ENCODE results near the gene SNX13. TPM values are rescaled to one million over a fixed set of nuclear protein-coding genes. Genes with fewer than 3 reads are reported as not detected.

The SNX13 gene, protein sequence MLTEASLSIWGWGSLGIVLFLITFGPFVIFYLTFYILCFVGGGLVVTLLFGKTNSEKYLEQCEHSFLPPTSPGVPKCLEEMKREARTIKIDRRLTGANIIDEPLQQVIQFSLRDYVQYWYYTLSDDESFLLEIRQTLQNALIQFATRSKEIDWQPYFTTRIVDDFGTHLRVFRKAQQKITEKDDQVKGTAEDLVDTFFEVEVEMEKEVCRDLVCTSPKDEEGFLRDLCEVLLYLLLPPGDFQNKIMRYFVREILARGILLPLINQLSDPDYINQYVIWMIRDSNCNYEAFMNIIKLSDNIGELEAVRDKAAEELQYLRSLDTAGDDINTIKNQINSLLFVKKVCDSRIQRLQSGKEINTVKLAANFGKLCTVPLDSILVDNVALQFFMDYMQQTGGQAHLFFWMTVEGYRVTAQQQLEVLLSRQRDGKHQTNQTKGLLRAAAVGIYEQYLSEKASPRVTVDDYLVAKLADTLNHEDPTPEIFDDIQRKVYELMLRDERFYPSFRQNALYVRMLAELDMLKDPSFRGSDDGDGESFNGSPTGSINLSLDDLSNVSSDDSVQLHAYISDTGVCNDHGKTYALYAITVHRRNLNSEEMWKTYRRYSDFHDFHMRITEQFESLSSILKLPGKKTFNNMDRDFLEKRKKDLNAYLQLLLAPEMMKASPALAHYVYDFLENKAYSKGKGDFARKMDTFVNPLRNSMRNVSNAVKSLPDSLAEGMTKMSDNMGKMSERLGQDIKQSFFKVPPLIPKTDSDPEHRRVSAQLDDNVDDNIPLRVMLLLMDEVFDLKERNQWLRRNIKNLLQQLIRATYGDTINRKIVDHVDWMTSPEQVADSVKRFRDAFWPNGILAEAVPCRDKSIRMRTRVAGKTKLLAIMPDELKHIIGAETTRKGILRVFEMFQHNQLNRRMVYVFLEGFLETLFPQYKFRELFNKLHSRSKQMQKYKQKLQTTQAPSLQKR
- 28.5 and 32.2 TPM in 2 replicates for total RNA-seq
- polyA plus RNA-seq: 4.5 and 6.1 TPM in 2 replicates
- polyA plus RNA-seq (2011; cell fraction: cytosol; rRNA removed): 6.7 and 7.0 TPM in 2 replicates
- polyA plus RNA-seq (2011; cell fraction: nucleus; rRNA removed): 21.8 and 25.3 TPM in 2 replicates
- polyA plus RNA-seq (2012): 11.9 and 16.7 TPM in 2 replicates
- polyA minus RNA-seq: 20.8 and 25.1 TPM in 2 replicates
- 10.2 TPM for polyA minus RNA-seq (2011; cell fraction: cytosol; rRNA and poly(A)+ RNA removed)
- polyA minus RNA-seq (2011; cell fraction: nucleus; rRNA and poly(A)+ RNA removed): 68.3 and 95.8 TPM in 2 replicates
- Bru-seq, nascent RNA: percentile 87 among the genes with signal in this experiment
- BruChase-seq, experiment 1, labeled RNA remaining after a 6-hour chase: percentile 64 among the genes with signal in this experiment
- percentile 80 among the genes with signal in this experiment for BruChase-seq, experiment 2, labeled RNA remaining after a 2-hour chase
- long read RNA-seq, full-length matches to known transcripts: 38 of 57 reads
- long read RNA-seq, partial matches to known transcripts: 5 of 57 reads
- long read RNA-seq, other reads (novel, unspliced or antisense): 14 of 57 reads

- CTCF ChIA-PET: interaction anchor here (1.0 kb wide), 1 partner anchor 170 kb away, joined by 10 read pairs; no protein-coding TSS in a partner anchor
- Histone ChIP-seq H4K20me1 (replicated peaks; ENCODE audit: control insufficient read depth, extremely low read depth, insufficient read depth, low read length) (no peaks in the 10 kb centered on the region), H3K36me3 (ENCODE audit: control insufficient read depth in 2 of 2, extremely low read depth in 1 of 2, insufficient read depth in 2 of 2, low read length in 2 of 2) (no peaks in the 10 kb centered on the region), H3K9ac (replicated peaks; ENCODE audit: extremely low read depth, insufficient read depth, low read length) (peak within 1 kb of the TSS; percentile 80), H3K9me1 (replicated peaks; ENCODE audit: control insufficient read depth, extremely low read depth, insufficient read depth, low read length) (no peaks in the 10 kb centered on the region), H3K4me3 (replicated peaks in 1 of 3; ENCODE audit: insufficient read depth in 1 of 3, low read depth in 1 of 3, low read length in 3 of 3) (peak within 1 kb of the TSS; percentile 36 to 58 (median 58)), H2AFZ (ENCODE audit: low read depth, low read length) (peak within 1 kb of the TSS; percentile 86), H3K4me1 (ENCODE audit: control insufficient read depth, extremely low read depth, insufficient read depth, low read length) (peaks cover 20% of the 10 kb centered on the region), H3K9me3 (replicated peaks; ENCODE audit: control insufficient read depth, insufficient read depth, low read length) (no peaks in the 10 kb centered on the region), H3K79me2 (ENCODE audit: control insufficient read depth, insufficient read depth, low read length) (peaks cover 36% of the 10 kb centered on the region), H3K27ac (ENCODE audit: insufficient read depth, low read depth, low read length) (peak within 1 kb of the TSS; percentile 64), H3K27me3 (ENCODE audit: control insufficient read depth in 2 of 2, insufficient read depth in 2 of 2, low read length in 2 of 2) (no peaks in the 10 kb centered on the region), H3K4me2 (ENCODE audit: insufficient read depth, low read length) (peak within 1 kb of the TSS; percentile 87)
- BruUV-seq (replicated peaks): no TSS peak
- peak; percentile 95 for DNase-seq (ENCODE audit: low read depth, low spot score)
- peak; percentile 87 for TF ChIP-seq POLR2AphosphoS5 (IDR thresholded peaks at IDR 0.05; ENCODE audit: insufficient read depth, low read depth, low read length)
- TF ChIP-seq JUN (IDR thresholded peaks at IDR 0.05; ENCODE audit: borderline replicate concordance, insufficient read depth, insufficient read length, low read depth): no peak
- no peak for TF ChIP-seq FOS (IDR thresholded peaks at IDR 0.05; ENCODE audit: borderline replicate concordance, insufficient read depth, low read length)
- TF ChIP-seq POLR2A (IDR thresholded peaks at IDR 0.05; ENCODE audit: low read depth, low read length): peak; percentile 78
- no peak for TF ChIP-seq GATA2 (IDR thresholded peaks at IDR 0.05; ENCODE audit: insufficient read depth, insufficient read length, low read depth, low read length)
- TF ChIP-seq EZH2 (IDR thresholded peaks at IDR 0.05; ENCODE audit: borderline replicate concordance, low read depth, low read length, severe bottlenecking): no peak
- TF ChIP-seq, protein P1, sequence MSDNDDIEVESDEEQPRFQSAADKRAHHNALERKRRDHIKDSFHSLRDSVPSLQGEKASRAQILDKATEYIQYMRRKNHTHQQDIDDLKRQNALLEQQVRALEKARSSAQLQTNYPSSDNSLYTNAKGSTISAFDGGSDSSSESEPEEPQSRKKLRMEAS (IDR thresholded peaks at IDR 0.05; ENCODE audit: insufficient read depth, insufficient read length): peak; percentile 69
- TF ChIP-seq, protein P2, sequence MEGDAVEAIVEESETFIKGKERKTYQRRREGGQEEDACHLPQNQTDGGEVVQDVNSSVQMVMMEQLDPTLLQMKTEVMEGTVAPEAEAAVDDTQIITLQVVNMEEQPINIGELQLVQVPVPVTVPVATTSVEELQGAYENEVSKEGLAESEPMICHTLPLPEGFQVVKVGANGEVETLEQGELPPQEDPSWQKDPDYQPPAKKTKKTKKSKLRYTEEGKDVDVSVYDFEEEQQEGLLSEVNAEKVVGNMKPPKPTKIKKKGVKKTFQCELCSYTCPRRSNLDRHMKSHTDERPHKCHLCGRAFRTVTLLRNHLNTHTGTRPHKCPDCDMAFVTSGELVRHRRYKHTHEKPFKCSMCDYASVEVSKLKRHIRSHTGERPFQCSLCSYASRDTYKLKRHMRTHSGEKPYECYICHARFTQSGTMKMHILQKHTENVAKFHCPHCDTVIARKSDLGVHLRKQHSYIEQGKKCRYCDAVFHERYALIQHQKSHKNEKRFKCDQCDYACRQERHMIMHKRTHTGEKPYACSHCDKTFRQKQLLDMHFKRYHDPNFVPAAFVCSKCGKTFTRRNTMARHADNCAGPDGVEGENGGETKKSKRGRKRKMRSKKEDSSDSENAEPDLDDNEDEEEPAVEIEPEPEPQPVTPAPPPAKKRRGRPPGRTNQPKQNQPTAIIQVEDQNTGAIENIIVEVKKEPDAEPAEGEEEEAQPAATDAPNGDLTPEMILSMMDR (IDR thresholded peaks at IDR 0.05; ENCODE audit: extremely low read depth in 1 of 2, insufficient read depth in 1 of 2, low read depth in 1 of 2, low read length in 2 of 2): peak in 1 of 2 donors; percentile 48
- no peak for TF ChIP-seq MYC (IDR thresholded peaks at IDR 0.05; ENCODE audit: low read depth, low read length)
- intact Hi-C loops (cut with micrococcal nuclease) (loop anchor here (1.0 to 2.0 kb wide), 3 partner anchors 24 to 170 kb away; no protein-coding TSS in a partner anchor), dilution Hi-C loops (cut with MboI; ENCODE audit: extremely low pct_ligation_motif_present, low sequenced_read_pairs) (no loop called here)
- FAIRE-seq: peak; percentile 86
- POLR2A ChIA-PET: no interaction called here
These were observed at the start of gene SNX13 for GRCh38 chr7:17940302-17940883. Gene SNX13, minus strand, starts transcription at chr7:17940494. Its CDS starts 199 bp downstream, at chr7:17940295.
